K562 (cell line): ENCODE measurements around the gene ATIC. TPM values are rescaled to one million over a fixed set of nuclear protein-coding genes. Genes with fewer than 3 reads are reported as not detected.

Experiments
- ATAC-seq: fragments of 200-7000 bp; cut with Tn5 transposase; 3 replicates; pipeline ENCODE4 v1.9.1; 2020; ENCODE audit warnings: moderate library complexity
- BruUV-seq: library from RNA; stranded (reverse); fragments of 400-500 nt; replicated peaks from 2 replicates; lab custom pipeline; 2021; lab: Mats Ljungman, UMichigan
- CTCF ChIA-PET: fragments of 300-600 bp; formaldehyde crosslinking; extraction: SDS; loops from one replicate; lab custom pipeline; 2021; ENCODE audit warnings: low intra/inter-chr PET ratio; lab: Yijun Ruan, JAX
- POLR2A ChIA-PET: fragments of 300-600, 350-650 bp; sonication (Branson Sonifier 250); formaldehyde crosslinking; extraction: SDS; loops from one replicate; lab custom pipeline; 2021; ENCODE audit warnings: antibody characterized with exemption, inconsistent platforms; lab: Yijun Ruan, JAX
- DNase-seq, 4 experiments: peaks; one replicate each; pipeline versions ENCODE4 v3.0.0 to v3.0.0-alpha.2; 2011 to 2018; ENCODE audit warnings: low spot score in 3 of 4, mixed read lengths in 3 of 4; ENCODE audit errors: extremely low read depth in 1 of 4
- FAIRE-seq: peaks from 2 replicates; lab custom pipeline; 2011; peaks lifted over from hg19 to GRCh38; lab: Jason Lieb, UNC
- H2AFZ ChIP-seq: 2 replicates; pipeline ENCODE4 v1.6.0; 2011; ENCODE audit warnings: low read depth, low read length, control low read depth, inconsistent platforms
- H3K27ac ChIP-seq: fragments of 200-600 bp; 3 replicates; pipeline ENCODE4 v1.8.0; 2011; ENCODE audit warnings: low read depth, mild to moderate bottlenecking, control low read depth, inconsistent platforms, low read length, moderate library complexity, mixed read lengths; ENCODE audit errors: extremely low read depth
- H3K27me3 ChIP-seq, 2 experiments: fragments of 300-600 bp in 1 of 2; 2 replicates in 1 of 2; 3 replicates in 1 of 2; pipeline versions ENCODE4 v1.6.0 to v1.8.0; 2011; ENCODE audit warnings: inconsistent platforms in 2 of 2, low read length in 2 of 2, mild to moderate bottlenecking in 1 of 2, mixed read lengths in 1 of 2, moderate library complexity in 1 of 2; ENCODE audit not compliant: control insufficient read depth in 2 of 2, insufficient read depth in 2 of 2
- H3K36me3 ChIP-seq: fragments of 300-600 bp; 3 replicates; pipeline ENCODE4 v1.8.0; 2011; ENCODE audit warnings: mild to moderate bottlenecking, low read length, inconsistent platforms; ENCODE audit not compliant: control insufficient read depth, insufficient read depth
- H3K4me1 ChIP-seq, 2 experiments: fragments of 200-600 bp in 1 of 2; replicated peaks in 1 of 2; 2 replicates in 1 of 2; 3 replicates in 1 of 2; pipeline versions ENCODE4 v1.5.1 to v1.8.0; 2011; ENCODE audit warnings: inconsistent platforms in 2 of 2, low read length in 2 of 2, mild to moderate bottlenecking in 1 of 2, mixed read lengths in 1 of 2, moderate library complexity in 1 of 2; ENCODE audit not compliant: control insufficient read depth in 2 of 2, insufficient read depth in 2 of 2
- H3K4me2 ChIP-seq: 2 replicates; pipeline ENCODE4 v1.6.1; 2011; ENCODE audit warnings: low read length, control low read depth, inconsistent platforms, mixed read lengths; ENCODE audit not compliant: insufficient read depth
- H3K4me3 ChIP-seq: fragments of 200-600 bp; sonication (generic), shearing (Covaris generic); 2 replicates; pipeline ENCODE4 v1.5.1; 2016; ENCODE audit warnings: control low read depth, inconsistent platforms
- H3K79me2 ChIP-seq: fragments of 200-600 bp; 3 replicates; pipeline ENCODE4 v1.8.0; 2011; ENCODE audit warnings: low read length, inconsistent platforms; ENCODE audit not compliant: control insufficient read depth, insufficient read depth
- H3K9ac ChIP-seq, 2 experiments: 2 replicates each; pipeline versions ENCODE4 v1.6.0 to v1.6.1; 2011; ENCODE audit warnings: low read depth in 2 of 2, low read length in 2 of 2, control low read depth in 1 of 2, inconsistent platforms in 1 of 2, mild to moderate bottlenecking in 1 of 2, mixed read lengths in 1 of 2; ENCODE audit not compliant: insufficient read depth in 1 of 2
- H3K9me1 ChIP-seq: one replicate; pipeline ENCODE4 v1.6.0; 2011; ENCODE audit warnings: inconsistent platforms, mild to moderate bottlenecking, low read length, moderate library complexity; ENCODE audit not compliant: control insufficient read depth, insufficient read depth
- H3K9me3 ChIP-seq: replicated peaks from 2 replicates; pipeline ENCODE4 v1.5.1; 2011; ENCODE audit warnings: low read depth, low read length, inconsistent platforms; ENCODE audit not compliant: control insufficient read depth, insufficient read depth
- H4K20me1 ChIP-seq: replicated peaks from 2 replicates; pipeline ENCODE4 v1.6.1; 2011; ENCODE audit warnings: low read length, inconsistent platforms, mixed read lengths; ENCODE audit not compliant: control insufficient read depth, insufficient read depth
- BRF2 ChIP-seq: IDR thresholded peaks from 3 replicates; pipeline ENCODE4 v1.6.1; 2011; ENCODE audit warnings: borderline replicate concordance, mild to moderate bottlenecking; ENCODE audit not compliant: insufficient read length, insufficient read depth
- CREB5 ChIP-seq: fragments of 250-450 bp; sonication (Bioruptor Pico); IDR thresholded peaks from 2 replicates; pipeline ENCODE4 v1.5.0; 2020; ENCODE audit warnings: mild to moderate bottlenecking
- GABPA ChIP-seq: fragments of 200-800 bp; sonication (Bioruptor generic); conservative IDR thresholded peaks from 2 replicates; pipeline ENCODE4 v1.6.1; 2016; ENCODE audit warnings: low read depth, missing genetic modification characterization, missing compliant biosample characterization
- KDM5B ChIP-seq: fragments of 200-600 bp; sonication (generic); IDR thresholded peaks from 2 replicates; pipeline ENCODE4 v1.6.1; 2012; ENCODE audit warnings: low read depth, mild to moderate bottlenecking, moderate library complexity, low read length, control low read depth, inconsistent platforms; ENCODE audit not compliant: insufficient replicate concordance
- ZBTB12 ChIP-seq: fragments of 250-450 bp; sonication (Bioruptor Pico); IDR thresholded peaks from 2 replicates; pipeline ENCODE4 v1.4.0; 2020
- WGBS: fragments of 100-300 bp; shearing (Covaris generic); methylation state at CpG from one replicate; pipeline ENCODE4 v1.1.6; 2016; ENCODE audit warnings: low coverage, mixed read lengths; ENCODE audit not compliant: insufficient coverage; ENCODE audit errors: missing lambda C conversion rate; 5-methylcytosine and 5-hydroxymethylcytosine counted together
- in situ Hi-C: fragments of 300-500 bp; cut with MboI; formaldehyde crosslinking; loops from 4 replicates; pipeline ENCODE4 v1.15.0; 2018; ENCODE audit warnings: inconsistent platforms, mixed read lengths
- intact Hi-C: fragments of 100-400 bp; cut with micrococcal nuclease; formaldehyde crosslinking; loops from 2 replicates; pipeline ENCODE4 v1.14.2; 2022
- polyA plus RNA-seq, 8 experiments: library from polyadenylated mRNA; depleted of rRNA in 4 of 8; stranded (reverse) in 5 of 8; unstranded in 3 of 8; fragments of >200 nt; fragmentation: Nextera tagmentation in 2 of 8; fragmentation: Illumina TruSeq in 1 of 8; extraction: Ambion mirVana in 2 of 8; extraction: Trizol in 1 of 8; gene quantifications; 2 replicates each; pipeline versions ENCODE4 v1.2.1 to v1.2.3, GENCODE V29; 2011 to 2014; ENCODE audit warnings: inconsistent platforms in 1 of 8, missing spikeins in 1 of 8
- total RNA-seq, 7 experiments: library from RNA; depleted of rRNA in 6 of 7; stranded (reverse); fragments of >200 nt in 6 of 7; fragmentation: Illumina TruSeq in 2 of 7; extraction: Trizol in 2 of 7; gene quantifications; 2 replicates each; pipeline versions ENCODE4 v1.2.1 to v1.2.3, GENCODE V29; 2011 to 2021; ENCODE audit warnings: low replicate concordance in 1 of 7

ATIC gene
- total and polyA plus RNA-seq, 9 of the 15 experiments (the other 6 are each of a cell fraction or from before 2014, with no cell fraction given) = 45.6 to 480 (median 212) TPM

DNA sequence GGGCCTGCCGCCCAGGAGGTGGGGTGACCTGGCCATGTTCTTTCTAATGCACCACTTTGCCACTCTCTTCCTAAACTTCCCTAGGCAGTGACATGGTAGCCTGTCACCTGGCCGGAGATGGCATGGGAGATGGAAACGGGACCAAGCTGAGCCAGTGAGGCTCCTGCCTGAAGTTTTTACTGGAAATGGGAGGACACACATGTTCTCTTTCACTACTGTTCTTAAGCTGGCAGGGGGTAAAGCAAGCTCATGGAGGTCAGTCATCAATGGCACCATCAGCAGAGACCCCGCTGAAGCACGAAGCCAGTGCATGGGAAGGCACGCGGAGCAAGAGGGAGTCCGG is 50.7 kb downstream of the ATIC start:
- Histone ChIP-seq H2AFZ (no peak overlapping the region), H3K27ac (no peak overlapping the region), H3K4me2 (no peak overlapping the region), H3K9me3 (no peaks in the 10 kb centered on the region), H3K4me3 (no peak overlapping the region), H3K27me3 (no peaks in the 10 kb centered on the region), H3K36me3 (peaks cover 24% of the 10 kb centered on the region; the same call in 2 of the 3 replicates), H3K79me2 (no peaks in the 10 kb centered on the region), H3K4me1 (peaks cover 0 to 6% of the 10 kb centered on the region in 2 experiments; a peak in 3 of 5 replicates)
- intact Hi-C loops = no loop called here
- FAIRE-seq (no peak), DNase-seq (no peak)
- CTCF ChIA-PET = no interaction called here
- TF ChIP-seq KDM5B (no peak), ZBTB12 (no peak), BRF2 (no peak), GABPA (tag) (no peak), CREB5 (CRISPR knock-in tag) (no peak)
- TF ChIP-seq, all 486 proteins: peak for 0
- POLR2A ChIA-PET = no interaction called here
- BruUV-seq = no TSS peak
- Histone ChIP-seq H3K9ac (no peak overlapping the region), H3K9me1 (no peaks in the 10 kb centered on the region), H4K20me1 (no peaks in the 10 kb centered on the region)
- no peak for ATAC-seq
- WGBS = 98% methylated on average over 5 of the region's 8 CpGs
- in situ Hi-C loops = loop anchor here (10.0 kb wide), 1 partner anchor 878 kb away; no protein-coding TSS in a partner anchor
